Left ventricle myocardium inferior (tissue), 1 donor: Measurements from ENCODE around the gene VWF. TPM values are rescaled to one million over a fixed set of nuclear protein-coding genes. Genes with fewer than 3 reads are reported as not detected.

Experiments
- DNase-seq: peaks from one replicate; pipeline ENCODE4 v3.0.0-alpha.2; 2020
- H3K27ac ChIP-seq: fragments of 200-600 bp; replicated peaks from 2 replicates; pipeline ENCODE4 v1.8.0; 2021
- H3K27me3 ChIP-seq: fragments of 200-600 bp; 2 replicates; pipeline ENCODE4 v1.8.0; 2021; ENCODE audit warnings: low read depth
- H3K36me3 ChIP-seq: fragments of 200-600 bp; 2 replicates; pipeline ENCODE4 v1.8.0; 2021
- H3K4me1 ChIP-seq: fragments of 200-600 bp; 2 replicates; pipeline ENCODE4 v1.8.0; 2021
- H3K4me3 ChIP-seq: fragments of 200-600 bp; 2 replicates; pipeline ENCODE4 v1.8.0; 2021; ENCODE audit warnings: mild to moderate bottlenecking, moderate library complexity
- H3K9me3 ChIP-seq: fragments of 200-600 bp; replicated peaks from 2 replicates; pipeline ENCODE4 v1.8.0; 2021
- intact Hi-C: fragments of 100-400 bp; cut with micrococcal nuclease; formaldehyde crosslinking; loops from one replicate; pipeline ENCODE4 v1.11.0; 2022
- total RNA-seq: library from RNA; stranded (reverse); fragmentation: NEBNext Ultra II Directional; extraction: Animal tissue kit (Norgen Biotek cat#: 25700); gene quantifications from one replicate; pipeline ENCODE4 v1.2.1, GENCODE V29; 2021
- TF ChIP-seq, protein P1 (sequence below): fragments of 200-600 bp; IDR thresholded peaks from 2 replicates; pipeline ENCODE4 v1.8.0; 2021; ENCODE audit warnings: antibody characterized with exemption, mild to moderate bottlenecking, borderline replicate concordance
- donor health status: DM: no; HTN: yes; CAD: no; lungs with severe emphysema.

Gene VWF
- total RNA-seq, 1 donor from 2014 or later = 250 TPM

DNA sequence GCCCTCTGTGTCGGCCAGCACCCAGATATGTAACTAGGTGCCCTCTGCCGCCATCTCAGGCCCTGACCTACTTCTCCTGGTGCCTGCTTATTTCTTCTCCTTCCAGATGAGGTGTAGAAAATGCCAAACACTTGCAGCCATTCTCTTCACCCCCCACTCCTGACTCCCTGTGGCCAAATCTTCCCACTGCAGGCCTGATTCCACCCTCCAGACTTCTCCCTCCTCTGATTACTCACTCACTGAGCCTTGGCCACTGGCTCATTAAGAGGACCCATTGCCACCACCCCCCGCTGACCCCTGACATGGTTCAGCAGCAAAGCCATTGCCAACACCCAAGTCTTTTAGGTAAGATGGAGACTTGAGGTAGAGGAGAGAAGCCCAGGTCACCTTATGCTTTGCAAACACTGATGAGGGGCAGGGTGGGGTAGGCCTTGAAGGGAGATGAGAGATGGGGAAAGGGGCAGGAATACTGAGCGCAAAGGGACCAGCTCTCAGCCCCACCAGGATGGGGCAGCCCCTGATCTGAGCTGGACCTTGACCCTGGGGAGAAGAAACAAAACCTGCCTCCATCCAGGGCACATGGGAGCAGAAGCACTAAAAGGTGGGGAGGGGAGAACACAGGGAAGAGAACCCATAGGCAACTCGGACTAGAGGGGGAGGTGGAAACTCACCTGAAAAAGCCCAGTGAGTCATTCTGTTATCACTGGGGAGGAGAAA lies 154.3 kb downstream of the VWF start:
- intact Hi-C loops = no loop called here
- peaks cover 52% of the 10 kb centered on the region for H3K36me3 ChIP-seq
- DNase-seq = no peak

DNA sequence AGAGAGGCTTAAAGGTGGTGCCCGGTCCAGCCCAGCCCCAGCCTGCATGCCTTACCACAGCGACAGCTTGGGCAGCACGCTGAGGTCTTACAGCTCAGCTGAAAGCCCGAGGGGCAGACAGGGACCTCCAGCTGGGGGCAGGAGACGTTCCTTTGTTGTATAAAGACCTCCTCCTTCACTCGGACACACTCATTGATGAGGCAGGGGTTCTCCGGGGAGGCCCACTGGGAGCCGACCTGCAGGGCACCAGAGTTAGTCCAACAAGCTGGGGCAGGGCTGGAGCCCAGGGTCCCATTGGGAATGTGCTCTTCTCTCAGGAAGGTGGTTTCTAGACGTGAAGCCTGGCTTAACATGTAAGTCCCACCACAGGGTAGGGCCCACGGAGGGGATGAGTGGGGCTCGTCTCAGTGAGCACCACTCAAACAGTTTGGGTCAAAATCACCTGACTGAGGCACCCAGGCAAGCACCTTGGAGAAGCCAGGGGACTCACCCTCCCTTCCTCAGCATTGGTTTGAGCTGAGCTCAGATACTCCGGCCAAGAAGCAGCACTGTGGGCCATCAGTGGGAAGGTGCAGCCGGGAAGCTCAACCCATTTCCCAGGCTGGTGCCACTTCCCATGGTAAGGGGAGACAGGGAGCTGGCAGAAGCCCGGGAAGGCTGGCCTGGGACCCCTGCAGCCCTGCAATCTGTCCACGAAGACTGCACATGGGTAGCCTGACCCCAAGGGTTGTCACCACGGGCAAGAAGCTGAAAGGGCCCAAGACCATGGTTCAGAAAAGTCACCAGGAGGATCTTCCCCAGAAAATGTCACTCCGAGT lies 155.1 kb downstream of the VWF start:
- Histone ChIP-seq H3K4me3 (no peak overlapping the region), H3K36me3 (peaks cover 52% of the 10 kb centered on the region), H3K4me1 (peaks cover 12% of the 10 kb centered on the region), H3K9me3 (no peaks in the 10 kb centered on the region), H3K27ac (no peak overlapping the region), H3K27me3 (peaks cover 11% of the 10 kb centered on the region)
- DNase-seq = no peak
- intact Hi-C loops = no loop called here
- TF ChIP-seq, protein P1, sequence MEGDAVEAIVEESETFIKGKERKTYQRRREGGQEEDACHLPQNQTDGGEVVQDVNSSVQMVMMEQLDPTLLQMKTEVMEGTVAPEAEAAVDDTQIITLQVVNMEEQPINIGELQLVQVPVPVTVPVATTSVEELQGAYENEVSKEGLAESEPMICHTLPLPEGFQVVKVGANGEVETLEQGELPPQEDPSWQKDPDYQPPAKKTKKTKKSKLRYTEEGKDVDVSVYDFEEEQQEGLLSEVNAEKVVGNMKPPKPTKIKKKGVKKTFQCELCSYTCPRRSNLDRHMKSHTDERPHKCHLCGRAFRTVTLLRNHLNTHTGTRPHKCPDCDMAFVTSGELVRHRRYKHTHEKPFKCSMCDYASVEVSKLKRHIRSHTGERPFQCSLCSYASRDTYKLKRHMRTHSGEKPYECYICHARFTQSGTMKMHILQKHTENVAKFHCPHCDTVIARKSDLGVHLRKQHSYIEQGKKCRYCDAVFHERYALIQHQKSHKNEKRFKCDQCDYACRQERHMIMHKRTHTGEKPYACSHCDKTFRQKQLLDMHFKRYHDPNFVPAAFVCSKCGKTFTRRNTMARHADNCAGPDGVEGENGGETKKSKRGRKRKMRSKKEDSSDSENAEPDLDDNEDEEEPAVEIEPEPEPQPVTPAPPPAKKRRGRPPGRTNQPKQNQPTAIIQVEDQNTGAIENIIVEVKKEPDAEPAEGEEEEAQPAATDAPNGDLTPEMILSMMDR = no peak

More for the DNA sequence above, 154.3 kb downstream of the VWF start:
- Histone ChIP-seq H3K27me3 (peaks cover 6% of the 10 kb centered on the region), H3K9me3 (no peaks in the 10 kb centered on the region), H3K4me3 (no peak overlapping the region), H3K4me1 (peaks cover 19% of the 10 kb centered on the region), H3K27ac (no peak overlapping the region)
- TF ChIP-seq, protein P1 = no peak

DNA sequence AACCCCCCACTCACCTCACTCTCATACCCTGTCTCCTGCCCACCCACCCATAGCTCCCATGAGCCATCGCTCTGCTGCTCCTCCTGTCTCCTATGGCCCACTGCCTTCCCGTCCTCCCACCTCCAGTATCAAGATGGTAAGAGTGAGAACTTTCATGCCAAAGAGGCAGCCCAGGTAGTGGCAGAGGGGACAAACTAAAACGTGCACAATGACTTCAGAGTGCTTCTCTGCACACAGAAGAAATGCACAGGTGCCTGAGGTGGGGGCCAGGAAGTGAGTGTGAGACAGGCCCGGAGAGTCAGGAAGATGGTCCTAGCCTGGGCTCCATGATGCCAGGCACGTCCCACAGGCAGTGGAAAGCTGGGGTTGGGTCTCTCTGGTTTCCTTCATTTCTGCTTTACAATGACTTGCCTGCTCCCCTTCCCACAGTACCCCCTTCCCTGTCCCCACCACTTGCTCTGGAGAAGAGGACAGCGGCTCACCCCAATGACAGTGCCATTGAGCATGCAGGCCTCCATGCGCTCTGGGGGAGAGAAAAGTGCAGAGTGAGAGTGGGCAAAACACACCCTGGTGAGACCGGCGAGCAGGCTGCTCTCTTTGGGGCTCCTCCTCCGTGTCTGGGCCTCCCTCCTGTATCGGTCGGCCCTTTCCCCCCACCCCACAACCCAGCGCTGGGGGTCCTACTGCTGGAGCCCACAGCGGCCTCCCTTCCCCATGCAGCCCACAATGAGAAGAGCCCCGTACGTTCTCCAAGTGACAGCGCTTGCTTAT lies 156.6 kb downstream of the VWF start:
- H3K9me3 ChIP-seq = no peaks in the 10 kb centered on the region
- intact Hi-C loops = no loop called here
- no peak for DNase-seq
- H3K4me1 ChIP-seq = no peaks in the 10 kb centered on the region
- H3K4me3 ChIP-seq = no peak overlapping the region
- peaks cover 11% of the 10 kb centered on the region for H3K27me3 ChIP-seq
- H3K27ac ChIP-seq = no peak overlapping the region
- peaks cover 46% of the 10 kb centered on the region for H3K36me3 ChIP-seq
- TF ChIP-seq, protein P1 = no peak

DNA sequence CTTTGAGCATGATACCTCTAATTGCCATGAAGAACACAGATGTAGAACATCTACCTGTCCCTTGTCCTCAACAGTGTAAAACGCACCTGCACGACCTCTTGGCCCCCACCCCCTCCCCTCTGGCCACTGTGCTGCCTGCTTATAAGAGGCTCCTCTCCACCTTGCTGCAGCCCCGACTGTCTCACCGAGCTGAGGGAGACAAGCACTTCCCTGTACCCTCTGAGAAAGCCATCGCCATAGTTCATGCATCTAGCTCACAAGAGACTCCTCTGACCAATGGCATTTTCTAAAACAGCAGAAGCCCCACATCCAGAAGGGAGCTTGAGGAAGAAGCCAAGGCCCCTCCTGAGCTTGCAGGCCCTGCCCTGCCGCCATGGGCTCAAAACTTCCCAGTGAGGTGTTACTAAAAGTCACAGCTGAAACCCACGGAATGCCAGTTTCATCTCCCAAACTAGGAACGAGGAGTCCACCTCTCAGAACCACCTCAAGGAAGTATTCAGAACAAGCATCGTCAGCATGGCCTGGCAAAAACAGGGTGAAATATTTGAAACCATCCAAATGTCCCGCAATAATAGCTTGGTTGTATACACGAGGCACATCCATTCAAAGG lies 157.9 kb downstream of the VWF start:
- Histone ChIP-seq H3K27me3 (peaks cover 11% of the 10 kb centered on the region), H3K36me3 (peaks cover 37% of the 10 kb centered on the region), H3K9me3 (no peaks in the 10 kb centered on the region), H3K4me1 (no peaks in the 10 kb centered on the region), H3K4me3 (no peak overlapping the region), H3K27ac (no peak overlapping the region)
- intact Hi-C loops = no loop called here
- TF ChIP-seq, protein P1 = no peak
- no peak for DNase-seq

DNA sequence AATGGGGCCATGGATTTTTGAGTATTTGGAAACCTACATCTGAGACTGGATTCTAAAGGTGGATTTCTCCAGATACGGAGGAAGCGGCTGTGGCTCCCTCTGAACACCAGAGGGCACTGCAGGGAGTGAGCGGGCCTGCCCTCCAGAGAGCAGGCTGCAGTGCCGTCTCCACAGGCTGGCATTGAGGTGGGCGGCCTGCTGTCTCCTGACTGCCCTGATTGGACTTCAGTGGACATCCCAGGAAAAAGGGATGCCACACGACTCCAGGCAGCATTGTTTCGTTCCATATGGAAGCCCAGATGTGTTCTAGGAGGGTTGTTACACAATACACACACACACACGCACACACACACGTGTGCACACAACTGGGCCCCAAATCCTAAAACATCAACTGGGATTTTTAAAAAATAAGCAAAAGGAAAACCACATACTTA lies 158.5 kb downstream of the VWF start:
- no peak overlapping the region for H3K4me3 ChIP-seq
- no peaks in the 10 kb centered on the region for H3K4me1 ChIP-seq
- TF ChIP-seq, protein P1 = peak; percentile 81
- peak; percentile 29 for DNase-seq
- H3K9me3 ChIP-seq = no peaks in the 10 kb centered on the region
- intact Hi-C loops = no loop called here
- peaks cover 11% of the 10 kb centered on the region for H3K27me3 ChIP-seq
- no peak overlapping the region for H3K27ac ChIP-seq
- H3K36me3 ChIP-seq = peaks cover 31% of the 10 kb centered on the region
